Measurements from ENCODE around the gene KATNAL2. TPM values are rescaled to one million over a fixed set of nuclear protein-coding genes. Genes with fewer than 3 reads are reported as not detected.

The KATNAL2 gene
- total RNA-seq, 2 donors from 2014 or later: 2.2 to 3.7 TPM

DNA sequence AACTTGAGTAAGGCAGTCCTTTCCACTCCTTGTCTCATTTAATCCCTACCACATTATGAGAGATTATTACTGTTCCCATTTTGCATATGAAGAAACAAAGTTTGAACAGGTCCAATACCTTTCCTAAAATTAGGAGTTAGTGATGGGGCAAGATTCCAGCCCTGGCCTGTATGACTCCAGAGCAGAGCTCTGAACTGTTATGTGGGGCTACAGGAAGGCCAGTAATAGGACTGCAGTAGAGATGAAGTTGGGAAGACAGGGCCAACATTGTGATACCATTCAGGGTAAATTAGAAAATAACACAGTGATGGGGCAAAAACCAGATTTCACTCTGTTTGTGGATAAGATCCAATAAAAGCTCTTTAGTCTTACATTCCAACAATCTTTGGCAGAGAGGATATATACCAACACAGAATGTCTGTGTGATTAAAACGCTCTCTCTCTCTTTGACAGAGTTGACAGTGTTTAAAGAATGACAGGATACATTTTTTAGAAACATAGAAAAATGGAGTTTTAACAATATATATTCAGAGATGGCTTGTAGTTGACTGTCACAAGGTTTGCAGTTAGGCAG is 22.7 kb downstream of the KATNAL2 start:
- no peaks in the 10 kb centered on the region for H3K4me1 ChIP-seq
- no peaks in the 10 kb centered on the region for H3K9me3 ChIP-seq
- TF ChIP-seq, protein P1, sequence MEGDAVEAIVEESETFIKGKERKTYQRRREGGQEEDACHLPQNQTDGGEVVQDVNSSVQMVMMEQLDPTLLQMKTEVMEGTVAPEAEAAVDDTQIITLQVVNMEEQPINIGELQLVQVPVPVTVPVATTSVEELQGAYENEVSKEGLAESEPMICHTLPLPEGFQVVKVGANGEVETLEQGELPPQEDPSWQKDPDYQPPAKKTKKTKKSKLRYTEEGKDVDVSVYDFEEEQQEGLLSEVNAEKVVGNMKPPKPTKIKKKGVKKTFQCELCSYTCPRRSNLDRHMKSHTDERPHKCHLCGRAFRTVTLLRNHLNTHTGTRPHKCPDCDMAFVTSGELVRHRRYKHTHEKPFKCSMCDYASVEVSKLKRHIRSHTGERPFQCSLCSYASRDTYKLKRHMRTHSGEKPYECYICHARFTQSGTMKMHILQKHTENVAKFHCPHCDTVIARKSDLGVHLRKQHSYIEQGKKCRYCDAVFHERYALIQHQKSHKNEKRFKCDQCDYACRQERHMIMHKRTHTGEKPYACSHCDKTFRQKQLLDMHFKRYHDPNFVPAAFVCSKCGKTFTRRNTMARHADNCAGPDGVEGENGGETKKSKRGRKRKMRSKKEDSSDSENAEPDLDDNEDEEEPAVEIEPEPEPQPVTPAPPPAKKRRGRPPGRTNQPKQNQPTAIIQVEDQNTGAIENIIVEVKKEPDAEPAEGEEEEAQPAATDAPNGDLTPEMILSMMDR (IDR thresholded peaks at IDR 0.05): no peak
- H3K27me3 ChIP-seq: no peaks in the 10 kb centered on the region
- H3K36me3 ChIP-seq: no peaks in the 10 kb centered on the region
- no peak overlapping the region for H3K27ac ChIP-seq
- H3K4me3 ChIP-seq: no peak overlapping the region
- no peak for DNase-seq (ENCODE audit: low spot score)

DNA sequence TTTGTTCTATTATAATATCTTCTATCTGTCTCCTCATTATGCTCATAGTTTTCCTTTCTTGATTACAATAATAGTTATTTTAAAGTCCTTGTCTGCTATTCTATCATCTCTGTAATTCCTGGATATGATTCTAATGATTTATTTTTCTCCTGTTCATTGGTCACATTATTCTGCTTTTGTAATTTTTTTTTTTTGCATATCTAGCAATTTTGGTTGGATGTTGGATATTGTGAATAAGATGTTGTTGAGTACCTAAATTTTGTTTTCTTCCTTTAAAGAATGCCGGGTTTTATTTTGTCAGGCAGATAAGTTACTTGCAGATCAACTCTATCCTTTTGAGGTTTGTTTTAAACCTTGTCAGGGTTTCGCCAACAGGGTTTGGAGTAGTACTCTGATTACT is 25.2 kb downstream of the KATNAL2 start:
- Histone ChIP-seq H3K9me3 (no peaks in the 10 kb centered on the region), H3K27ac (no peak overlapping the region), H3K27me3 (no peaks in the 10 kb centered on the region), H3K36me3 (no peaks in the 10 kb centered on the region), H3K4me1 (peaks cover 0 to 5% of the 10 kb centered on the region in 2 donors), H3K4me3 (no peak overlapping the region)
- no peak for DNase-seq (ENCODE audit: low spot score)
- TF ChIP-seq, protein P1 (IDR thresholded peaks at IDR 0.05): no peak

DNA sequence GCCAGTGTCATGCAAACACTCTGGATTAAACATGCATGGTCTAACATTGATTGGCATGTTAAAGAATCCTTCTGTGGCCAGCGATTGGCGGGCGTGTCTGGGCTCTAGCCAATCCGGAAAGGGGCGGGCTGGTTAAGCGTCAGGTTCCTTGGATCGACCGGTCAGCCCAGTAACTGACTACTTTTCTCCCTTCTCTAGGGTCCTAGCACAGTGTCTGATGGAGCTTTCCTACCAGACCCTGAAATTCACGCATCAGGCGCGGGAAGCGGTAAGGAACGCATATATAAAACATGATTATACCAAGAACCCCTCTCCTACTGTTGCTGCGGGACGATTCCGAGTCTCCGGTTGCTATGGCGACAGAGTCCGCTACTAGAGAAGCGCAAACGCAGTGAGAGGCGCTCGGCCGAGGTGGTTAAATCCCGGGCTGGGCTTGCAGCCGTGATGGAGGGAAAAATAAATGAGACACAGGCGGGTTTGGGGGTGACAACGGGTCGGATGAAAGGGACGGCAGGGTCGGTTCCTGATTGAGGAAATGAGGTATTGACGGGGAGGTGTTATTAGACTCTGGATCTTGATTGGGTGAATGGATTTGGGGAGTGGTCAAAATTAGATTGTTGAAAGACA is 29.4 kb downstream of the KATNAL2 start:
- H3K36me3 ChIP-seq: no peaks in the 10 kb centered on the region
- DNase-seq (ENCODE audit: low spot score): peak; percentile 85
- peak overlapping the region; percentile 50 to 66 for H3K4me3 ChIP-seq
- no peak overlapping the region for H3K27ac ChIP-seq
- peaks cover 0 to 5% of the 10 kb centered on the region in 2 donors for H3K4me1 ChIP-seq
- H3K9me3 ChIP-seq: no peaks in the 10 kb centered on the region
- H3K27me3 ChIP-seq: no peaks in the 10 kb centered on the region
- TF ChIP-seq, protein P1 (IDR thresholded peaks at IDR 0.05): no peak

DNA sequence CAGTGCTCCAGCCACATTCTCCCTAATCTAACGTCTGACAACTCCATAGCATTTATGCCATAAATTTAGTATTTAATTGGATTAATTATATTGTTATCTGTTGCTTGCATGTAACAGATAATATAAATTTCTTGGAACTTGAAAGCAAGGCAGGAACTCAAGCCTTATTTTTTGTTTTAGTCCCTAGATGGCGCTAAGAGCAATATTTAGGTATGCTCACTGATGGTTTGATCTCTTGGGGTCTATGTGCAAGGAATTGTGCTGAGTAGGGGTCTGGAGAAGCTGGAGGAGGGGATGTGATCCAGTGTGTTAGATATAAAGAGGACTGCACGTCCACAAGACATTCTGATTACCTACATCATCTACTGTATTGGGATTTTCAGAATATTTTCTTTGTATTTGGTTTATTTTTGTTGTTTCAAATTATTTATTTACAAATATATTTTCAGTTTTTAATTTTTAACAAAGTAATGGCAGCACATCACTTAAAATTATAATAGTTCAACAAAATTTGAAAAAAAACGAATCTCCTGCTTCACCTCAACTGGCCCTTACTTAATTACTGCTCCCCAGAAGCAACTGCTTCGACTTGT is 32.8 kb downstream of the KATNAL2 start:
- H3K36me3 ChIP-seq: no peaks in the 10 kb centered on the region
- TF ChIP-seq, protein P1 (IDR thresholded peaks at IDR 0.05): peak; percentile 19 to 44
- no peak overlapping the region for H3K27ac ChIP-seq
- H3K9me3 ChIP-seq: no peaks in the 10 kb centered on the region
- peaks cover 0 to 5% of the 10 kb centered on the region in 2 donors for H3K4me1 ChIP-seq
- no peak for DNase-seq (ENCODE audit: low spot score)
- no peaks in the 10 kb centered on the region for H3K27me3 ChIP-seq
- H3K4me3 ChIP-seq: no peak overlapping the region

DNA sequence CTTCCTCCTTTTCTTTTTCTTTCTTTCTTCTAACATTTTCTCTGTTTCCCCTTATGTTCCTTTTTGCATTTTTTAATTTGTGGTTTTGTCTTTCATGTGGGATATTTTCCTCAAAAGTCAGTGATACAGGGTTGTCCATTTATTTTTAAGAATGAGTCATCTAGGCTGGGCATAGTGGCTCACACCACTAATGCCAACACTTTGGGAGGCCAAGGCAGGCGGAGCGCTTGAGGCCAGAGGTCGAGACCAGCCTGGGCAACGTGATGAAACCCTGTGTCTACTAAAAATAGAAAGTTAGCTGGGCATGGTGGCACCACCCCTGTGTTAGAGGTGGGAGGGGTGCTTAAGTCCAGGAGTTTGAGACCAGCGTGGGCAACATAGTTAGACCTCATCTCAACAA is 35.8 kb downstream of the KATNAL2 start:
- Histone ChIP-seq H3K4me3 (no peak overlapping the region), H3K27ac (no peak overlapping the region), H3K9me3 (no peaks in the 10 kb centered on the region), H3K27me3 (no peaks in the 10 kb centered on the region), H3K4me1 (no peaks in the 10 kb centered on the region), H3K36me3 (no peaks in the 10 kb centered on the region)
- TF ChIP-seq, protein P1 (IDR thresholded peaks at IDR 0.05): no peak
- no peak for DNase-seq (ENCODE audit: low spot score)

Data from right atrium auricular region (tissue), 2 donors.